HG03139 (cell line): ENCODE results near the gene RBFOX2.
"Not testable (repeated sequence)": the region's sequence is repeated elsewhere in the genome, so short reads cannot be mapped to it uniquely, and the experiment has no call there.

Experiments used
- ATAC-seq: cut with Tn5 transposase; IDR thresholded peaks from one replicate; pipeline ENCODE4 v1.9.1; 2021; ENCODE audit not compliant: unreplicated experiment

Gene RBFOX2

GRCh38 chr22:35717572-35717971 is 311.1 kb downstream of the RBFOX2 start, which contains the start of gene APOL5:
APOL5 (plus strand) TSS chr22:35717872; CDS start chr22:35717872, 0 bp downstream.
- no peak for ATAC-seq

GRCh38 chr22:35712672-35713071 is 316.0 kb downstream of the RBFOX2 start:
- ATAC-seq, result no peak

DNA sequence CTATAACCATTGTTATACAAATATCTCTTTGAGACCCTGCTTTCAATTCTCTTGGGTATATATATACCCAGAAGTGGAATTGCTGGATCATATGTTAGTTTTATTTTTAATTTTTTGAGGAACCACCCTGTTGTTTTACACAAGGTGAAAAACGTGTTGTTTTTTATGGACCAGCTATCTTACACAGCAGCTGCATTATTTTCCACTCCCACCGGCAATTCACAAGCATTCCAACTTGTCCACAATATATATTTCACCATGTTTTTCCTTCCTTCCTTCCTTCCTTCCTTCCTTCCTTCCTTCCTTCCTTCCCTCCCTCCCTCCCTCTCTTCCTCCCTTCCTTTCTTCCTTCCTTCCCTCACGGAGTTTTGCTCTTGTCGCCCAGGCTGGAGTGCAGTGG is 317.3 kb downstream of the RBFOX2 start:
- no peak for ATAC-seq

DNA sequence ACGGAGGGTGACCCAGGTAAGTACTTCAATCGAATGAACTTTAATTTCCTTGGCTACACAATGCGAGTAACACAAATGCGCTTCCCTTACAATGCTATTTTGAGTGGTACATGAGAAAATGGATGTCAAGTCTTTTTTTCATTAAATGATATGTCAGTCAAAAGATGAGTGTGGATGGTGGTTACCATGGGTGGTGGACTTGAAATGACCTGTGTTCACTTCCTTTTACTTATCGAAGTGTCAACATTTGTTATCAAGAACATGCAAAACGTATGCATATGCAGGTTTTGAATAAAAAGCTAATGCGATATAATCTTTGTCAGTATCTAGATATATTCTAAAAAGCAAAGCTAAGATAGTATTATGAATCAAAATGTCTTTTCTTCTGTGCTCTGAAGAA is 319.7 kb downstream of the RBFOX2 start:
- ATAC-seq, result no peak

- ATAC-seq, result no peak
These were observed 320.2 kb downstream of the RBFOX2 start for GRCh38 chr22:35708453-35708852.

- ATAC-seq, result no peak
These were observed 323.5 kb downstream of the RBFOX2 start for GRCh38 chr22:35705141-35705540.

GRCh38 chr22:35703861-35704584 is 324.6 kb downstream of the RBFOX2 start:
- ATAC-seq, result no peak

DNA sequence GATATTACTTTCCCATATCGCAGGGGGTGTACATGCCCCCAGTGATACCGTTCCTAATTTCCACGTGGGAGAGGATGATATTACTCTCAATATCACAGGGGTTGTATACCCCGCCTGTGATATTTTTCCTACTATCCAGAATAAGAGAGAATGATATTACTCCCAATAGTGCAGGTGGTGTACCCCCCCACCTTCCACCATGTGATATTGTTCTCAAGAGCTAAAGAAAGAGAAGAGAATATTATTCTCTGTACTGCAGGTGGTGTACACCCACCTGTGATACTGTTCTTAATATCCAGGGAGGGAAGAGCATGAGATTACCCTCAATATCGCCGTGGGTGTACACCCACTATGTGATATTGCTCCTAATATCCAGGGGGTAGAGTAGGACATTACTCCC is 328.8 kb downstream of the RBFOX2 start:
- ATAC-seq, result not testable (repeated sequence)

GRCh38 chr22:35697142-35697541 is 331.5 kb downstream of the RBFOX2 start:
- ATAC-seq, result no peak

DNA sequence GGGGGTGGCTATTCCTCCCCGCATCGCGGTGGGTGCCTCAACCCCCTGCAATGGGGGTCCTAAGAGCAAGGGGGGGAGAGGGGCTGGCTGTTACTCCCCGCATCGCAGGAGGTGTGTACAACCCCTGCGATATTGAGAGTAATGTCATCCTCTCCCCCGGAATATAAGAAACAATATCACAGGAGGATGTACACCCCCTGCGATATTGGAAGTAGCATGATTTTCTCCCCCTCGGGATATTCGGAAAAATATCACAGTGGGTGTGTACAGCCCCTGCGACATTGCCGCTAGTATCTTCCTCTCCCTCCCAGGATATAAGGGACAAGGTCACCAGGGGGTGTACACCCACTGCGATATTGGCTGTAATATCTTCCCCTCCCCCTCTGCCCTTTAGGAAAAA is 333.4 kb downstream of the RBFOX2 start:
- no peak for ATAC-seq

DNA sequence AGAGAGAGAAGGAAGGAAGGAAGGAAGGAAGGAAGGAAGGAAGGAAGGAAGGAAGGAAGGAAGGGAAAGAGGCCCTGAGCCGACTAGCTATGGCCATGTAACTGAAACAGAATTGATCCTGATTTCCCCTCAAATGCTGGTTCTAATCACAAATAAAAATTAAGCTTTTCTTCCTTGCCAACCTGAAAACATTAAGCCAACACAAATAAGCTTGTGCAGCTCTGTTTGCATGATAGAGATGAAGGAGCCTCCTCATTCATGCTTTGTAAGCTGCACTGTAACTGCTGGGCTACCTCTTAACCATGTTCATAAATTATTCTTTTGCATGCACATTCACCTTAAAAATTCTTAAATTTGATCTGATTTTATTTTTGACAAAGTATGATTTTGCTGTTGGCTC is 338.6 kb downstream of the RBFOX2 start:
- ATAC-seq, result no peak

GRCh38 chr22:35688913-35689675 is 339.5 kb downstream of the RBFOX2 start:
- ATAC-seq, result no peak
